Measurements from ENCODE around the gene NADSYN1.
A peak's percentile ranks its signal among the peaks of the same experiment; 100 is the strongest.

Gene NADSYN1

GRCh38 chr11:71453037-71453917 is at the start of gene NADSYN1:
Gene NADSYN1, plus strand, starts transcription at chr11:71453203. Its CDS starts 94 bp downstream, at chr11:71453297.
- Histone ChIP-seq H3K4me3 (peak within 1 kb of the TSS; percentile 92), H3K27ac (peak within 1 kb of the TSS; percentile 78 to 94)
- no peak for TF ChIP-seq CTCF (IDR thresholded peaks at IDR 0.05)
- DNase-seq (ENCODE audit: low spot score), result peak; percentile 97

- no peak for DNase-seq (ENCODE audit: low spot score)
- no peak overlapping the region for H3K27ac ChIP-seq
- TF ChIP-seq CTCF (IDR thresholded peaks at IDR 0.05), result no peak
- no peak overlapping the region for H3K4me3 ChIP-seq
Measured at GRCh38 chr11:71404209-71404608, 48.8 kb upstream of the NADSYN1 start.

- DNase-seq (ENCODE audit: low spot score), result no peak
- Histone ChIP-seq H3K4me3 (no peak overlapping the region), H3K27ac (no peak overlapping the region)
- TF ChIP-seq CTCF (IDR thresholded peaks at IDR 0.05), result no peak
Measured at GRCh38 chr11:71406681-71407080, 46.3 kb upstream of the NADSYN1 start.

- Histone ChIP-seq H3K27ac (no peak overlapping the region), H3K4me3 (no peak overlapping the region)
- no peak for TF ChIP-seq CTCF (IDR thresholded peaks at IDR 0.05)
- DNase-seq (ENCODE audit: low spot score), result no peak
Measured at GRCh38 chr11:71407356-71407755, 45.6 kb upstream of the NADSYN1 start.

GRCh38 chr11:71408826-71409225 is 44.2 kb upstream of the NADSYN1 start:
- no peak for DNase-seq (ENCODE audit: low spot score)
- H3K4me3 ChIP-seq, result no peak overlapping the region
- no peak for TF ChIP-seq CTCF (IDR thresholded peaks at IDR 0.05)
- H3K27ac ChIP-seq, result no peak overlapping the region

GRCh38 chr11:71410363-71410966 is 42.5 kb upstream of the NADSYN1 start:
- TF ChIP-seq CTCF (IDR thresholded peaks at IDR 0.05), result no peak
- Histone ChIP-seq H3K27ac (no peak overlapping the region), H3K4me3 (no peak overlapping the region)
- no peak for DNase-seq (ENCODE audit: low spot score)

GRCh38 chr11:71414645-71415044 is 38.4 kb upstream of the NADSYN1 start:
- Histone ChIP-seq H3K27ac (no peak overlapping the region), H3K4me3 (no peak overlapping the region)
- no peak for TF ChIP-seq CTCF (IDR thresholded peaks at IDR 0.05)
- no peak for DNase-seq (ENCODE audit: low spot score)

All from coronary artery (tissue), 2 donors.